OCI-LY1 (cell line): ENCODE results near the gene KLHL2.
"Not testable (repeated sequence)": the region's sequence is repeated elsewhere in the genome, so short reads cannot be mapped to it uniquely, and the experiment has no call there.

ENCODE experiments used
- CTCF ChIP-seq: fragments of 200-600 bp; sonication (generic), shearing (Covaris generic); IDR thresholded peaks from 2 replicates; pipeline ENCODE4 v1.5.1; 2017; ENCODE audit warnings: mild to moderate bottlenecking, antibody characterized with exemption, low read length, moderate library complexity, mixed read lengths
- EZH2 ChIP-seq: fragments of 200-600 bp; sonication (generic), shearing (Covaris generic); IDR thresholded peaks from 2 replicates; pipeline ENCODE4 v1.8.0; 2017; ENCODE audit warnings: borderline replicate concordance, mixed run types, mild to moderate bottlenecking, antibody characterized with exemption, low read length, moderate library complexity, mixed read lengths

- not testable (repeated sequence) for TF ChIP-seq CTCF, EZH2
Measured at GRCh38 chr4:165213991-165214709, 6.8 kb downstream of the KLHL2 start.
